H1 (cell line): ENCODE data around the gene SAE1. TPM values are rescaled to one million over a fixed set of nuclear protein-coding genes. Genes with fewer than 3 reads are reported as not detected.

ENCODE experiments used
- CTCF ChIA-PET: fragments of 300-600 bp; sonication (Branson Sonifier 250); formaldehyde crosslinking; loops from one replicate; lab custom pipeline; 2021; ENCODE audit not compliant: partially characterized antibody; lab: Charles Lee
- POLR2A ChIA-PET: fragments of 300-600 bp; sonication (Branson Sonifier 250); formaldehyde crosslinking; loops from one replicate; lab custom pipeline; 2021; ENCODE audit warnings: inconsistent platforms; ENCODE audit not compliant: partially characterized antibody; lab: Charles Lee
- DNase-seq, 2 experiments: peaks; one replicate each; pipeline versions ENCODE4 v3.0.0 to v3.0.0-alpha.2; 2010 to 2022; ENCODE audit warnings: low spot score in 2 of 2, low read depth in 1 of 2, mixed read lengths in 1 of 2
- FAIRE-seq: peaks from 2 replicates; lab custom pipeline; 2011; peaks lifted over from hg19 to GRCh38; lab: Jason Lieb, UNC
- H2AFZ ChIP-seq: 2 replicates; pipeline ENCODE4 v1.8.1; 2012; ENCODE audit warnings: low read length, inconsistent platforms
- H2AK5ac ChIP-seq: 2 replicates; pipeline ENCODE4 v1.6.1; 2013; ENCODE audit warnings: low read depth, low read length
- H2BK120ac ChIP-seq: replicated peaks from 2 replicates; pipeline ENCODE3; 2013; ENCODE audit warnings: low read depth, low read length, inconsistent platforms
- H2BK12ac ChIP-seq: 2 replicates; pipeline ENCODE4 v1.6.1; 2013; ENCODE audit warnings: low read depth, low read length
- H2BK15ac ChIP-seq: 2 replicates; pipeline ENCODE4 v1.6.1; 2013; ENCODE audit warnings: low read length
- H2BK20ac ChIP-seq: 2 replicates; pipeline ENCODE4 v1.6.1; 2013; ENCODE audit warnings: low read length
- H2BK5ac ChIP-seq: 2 replicates; pipeline ENCODE4 v1.6.1; 2013; ENCODE audit warnings: low read depth, low read length
- H3K14ac ChIP-seq: 2 replicates; pipeline ENCODE4 v1.6.1; 2013; ENCODE audit warnings: inconsistent platforms; ENCODE audit not compliant: insufficient read length
- H3K18ac ChIP-seq: 2 replicates; pipeline ENCODE4 v1.6.1; 2013; ENCODE audit warnings: low read length; ENCODE audit errors: extremely low read depth
- H3K23ac ChIP-seq: 2 replicates; pipeline ENCODE4 v1.6.1; 2013; ENCODE audit warnings: inconsistent platforms; ENCODE audit not compliant: insufficient read length
- H3K23me2 ChIP-seq: 2 replicates; pipeline ENCODE4 v1.6.1; 2013; ENCODE audit warnings: low read depth, low read length
- H3K27ac ChIP-seq: 2 replicates; pipeline ENCODE4 v1.6.1; 2011; ENCODE audit warnings: low read depth, low read length, inconsistent platforms
- H3K27me3 ChIP-seq, 4 experiments: replicated peaks in 1 of 4; 1 replicate in 1 of 4; 2 replicates in 3 of 4; pipeline versions ENCODE4 v1.6.1 to v1.8.1; 2011 to 2013; ENCODE audit warnings: low read length in 3 of 4, mild to moderate bottlenecking in 3 of 4, inconsistent platforms in 2 of 4, mixed read lengths in 2 of 4, moderate library complexity in 1 of 4; ENCODE audit not compliant: control insufficient read depth in 3 of 4, insufficient read depth in 3 of 4; ENCODE audit errors: extremely low read depth in 1 of 4
- H3K36me3 ChIP-seq, 4 experiments: 2 replicates each; pipeline versions ENCODE4 v1.6.1 to v1.8.1; 2011 to 2013; ENCODE audit warnings: mild to moderate bottlenecking in 4 of 4, low read length in 3 of 4, moderate library complexity in 2 of 4, control low read depth in 1 of 4, inconsistent platforms in 1 of 4; ENCODE audit not compliant: insufficient read depth in 4 of 4, control insufficient read depth in 2 of 4
- H3K4ac ChIP-seq: replicated peaks from 2 replicates; pipeline ENCODE3; 2013; ENCODE audit warnings: low read length, low read depth, mixed read lengths, inconsistent platforms; ENCODE audit not compliant: insufficient read length
- H3K4me1 ChIP-seq, 4 experiments: replicated peaks in 1 of 4; 1 replicate in 1 of 4; 2 replicates in 3 of 4; pipeline versions ENCODE4 v1.6.1 to v1.8.1; 2011 to 2013; ENCODE audit warnings: low read length in 3 of 4, inconsistent platforms in 2 of 4, mixed read lengths in 1 of 4; ENCODE audit not compliant: insufficient read depth in 4 of 4, control insufficient read depth in 3 of 4
- H3K4me2 ChIP-seq, 2 experiments: 2 replicates each; pipeline versions ENCODE4 v1.6.1 to v1.8.1; 2011 to 2013; ENCODE audit warnings: low read depth in 2 of 2, low read length in 2 of 2, control low read depth in 1 of 2, inconsistent platforms in 1 of 2, mild to moderate bottlenecking in 1 of 2; ENCODE audit not compliant: insufficient read depth in 1 of 2
- H3K4me3 ChIP-seq, 4 experiments: fragments of 200-600, 300-600 bp in 1 of 4; sonication (generic), shearing (Covaris generic), sonication (Bioruptor Twin) in 1 of 4; 2 replicates each; pipeline versions ENCODE4 v1.5.1 to v1.8.1; 2011 to 2016; ENCODE audit warnings: low read length in 4 of 4, low read depth in 3 of 4, control low read depth in 2 of 4, inconsistent platforms in 2 of 4, mild to moderate bottlenecking in 2 of 4, mixed read lengths in 1 of 4, moderate library complexity in 1 of 4; ENCODE audit not compliant: insufficient read depth in 2 of 4; ENCODE audit errors: extremely low read depth in 1 of 4
- H3K56ac ChIP-seq: replicated peaks from 2 replicates; pipeline ENCODE3; 2013; ENCODE audit warnings: low read depth, mild to moderate bottlenecking, mixed read lengths, low read length, inconsistent platforms; ENCODE audit not compliant: insufficient read length
- H3K79me1 ChIP-seq: 2 replicates; pipeline ENCODE4 v1.6.1; 2013; ENCODE audit warnings: low read depth, low read length, control low read depth
- H3K79me2 ChIP-seq, 2 experiments: 2 replicates each; pipeline versions ENCODE4 v1.6.1 to v1.8.1; 2012 to 2013; ENCODE audit warnings: low read length in 2 of 2, mild to moderate bottlenecking in 2 of 2, inconsistent platforms in 1 of 2; ENCODE audit not compliant: insufficient read depth in 2 of 2, control insufficient read depth in 1 of 2
- H3K9ac ChIP-seq, 4 experiments: replicated peaks in 1 of 4; 1 replicate in 1 of 4; 2 replicates in 3 of 4; pipeline versions ENCODE4 v1.6.1 to v1.8.1; 2011 to 2013; ENCODE audit warnings: low read depth in 3 of 4, low read length in 3 of 4, control low read depth in 2 of 4, mild to moderate bottlenecking in 2 of 4, moderate library complexity in 2 of 4, inconsistent platforms in 1 of 4; ENCODE audit errors: extremely low read depth in 1 of 4
- H3K9me3 ChIP-seq, 2 experiments: 2 replicates each; pipeline versions ENCODE4 v1.6.1 to v1.8.1; 2012 to 2013; ENCODE audit warnings: mild to moderate bottlenecking in 2 of 2, moderate library complexity in 2 of 2, control low read depth in 1 of 2, inconsistent platforms in 1 of 2, low read depth in 1 of 2, low read length in 1 of 2, mixed read lengths in 1 of 2; ENCODE audit not compliant: insufficient read depth in 2 of 2
- H4K20me1 ChIP-seq, 2 experiments: replicated peaks in 1 of 2; 2 replicates each; pipeline versions ENCODE3 to v1.8.1; 2011 to 2013; ENCODE audit warnings: inconsistent platforms in 2 of 2, low read length in 2 of 2, mild to moderate bottlenecking in 1 of 2; ENCODE audit not compliant: insufficient read depth in 2 of 2, control insufficient read depth in 1 of 2
- H4K5ac ChIP-seq: 2 replicates; pipeline ENCODE4 v1.6.1; 2013; ENCODE audit warnings: low read length, low read depth, mixed read lengths, inconsistent platforms; ENCODE audit not compliant: insufficient read length
- H4K8ac ChIP-seq: 2 replicates; pipeline ENCODE4 v1.8.0; 2013; ENCODE audit warnings: mild to moderate bottlenecking, moderate library complexity, low read length, inconsistent platforms; ENCODE audit not compliant: insufficient read depth; ENCODE audit errors: extremely low read depth
- H4K91ac ChIP-seq: replicated peaks from 2 replicates; pipeline ENCODE3; 2013; ENCODE audit warnings: low read length, mixed read lengths, inconsistent platforms; ENCODE audit not compliant: insufficient read length
- GABPA ChIP-seq: IDR thresholded peaks from 2 replicates; pipeline ENCODE4 v1.6.1; 2011; ENCODE audit warnings: mild to moderate bottlenecking, low read length, moderate library complexity, borderline replicate concordance; ENCODE audit not compliant: insufficient read depth
- MAFK ChIP-seq: IDR thresholded peaks from 2 replicates; pipeline ENCODE4 v1.6.1; 2012; ENCODE audit warnings: low read depth, mild to moderate bottlenecking, improper control_type of control experiment, low read length
- TAF7 ChIP-seq: optimal IDR thresholded peaks from 2 replicates; pipeline ENCODE3; 2011; ENCODE audit warnings: low read depth, mild to moderate bottlenecking, inconsistent platforms, low read length, moderate library complexity, borderline replicate concordance
- WGBS, 2 experiments: shearing (Covaris generic) in 1 of 2; methylation state at CpG; one replicate each; pipeline versions ENCODE4 v1.1.6 to v1.1.7; 2013 to 2015; ENCODE audit warnings: low lambda C conversion rate in 2 of 2, mixed read lengths in 2 of 2, inconsistent platforms in 1 of 2, low coverage in 1 of 2, missing lambda C conversion rate in 1 of 2; ENCODE audit not compliant: insufficient replicate concordance in 2 of 2, insufficient coverage in 1 of 2, insufficient read length in 1 of 2; ENCODE audit errors: extremely low coverage in 1 of 2, missing lambda C conversion rate in 1 of 2; 5-methylcytosine and 5-hydroxymethylcytosine counted together
- polyA plus RNA-seq, 7 experiments: library from polyadenylated mRNA; depleted of rRNA in 3 of 7; stranded (reverse) in 5 of 7; unstranded in 2 of 7; fragments of >200 nt in 5 of 7; fragments of 200-250 nt in 2 of 7; gene quantifications; 1 replicate in 5 of 7; 2 replicates in 1 of 7; 4 replicates in 1 of 7; pipeline versions ENCODE4 v1.2.1 to v1.2.3, GENCODE V29; 2011 to 2013; ENCODE audit warnings: missing spikeins in 2 of 7, mixed read lengths in 2 of 7
- total RNA-seq: library from RNA; stranded (reverse); fragmentation: NEBNext Ultra II Directional; extraction: Animal tissue kit (Norgen Biotek cat#: 25700); gene quantifications from 2 replicates; pipeline ENCODE4 v1.2.1, GENCODE V29; 2021

Gene SAE1
- total and polyA plus RNA-seq, 2 of the 8 experiments (the other 6 are each of a cell fraction or from before 2014, with no cell fraction given) = 213 to 268 TPM

DNA sequence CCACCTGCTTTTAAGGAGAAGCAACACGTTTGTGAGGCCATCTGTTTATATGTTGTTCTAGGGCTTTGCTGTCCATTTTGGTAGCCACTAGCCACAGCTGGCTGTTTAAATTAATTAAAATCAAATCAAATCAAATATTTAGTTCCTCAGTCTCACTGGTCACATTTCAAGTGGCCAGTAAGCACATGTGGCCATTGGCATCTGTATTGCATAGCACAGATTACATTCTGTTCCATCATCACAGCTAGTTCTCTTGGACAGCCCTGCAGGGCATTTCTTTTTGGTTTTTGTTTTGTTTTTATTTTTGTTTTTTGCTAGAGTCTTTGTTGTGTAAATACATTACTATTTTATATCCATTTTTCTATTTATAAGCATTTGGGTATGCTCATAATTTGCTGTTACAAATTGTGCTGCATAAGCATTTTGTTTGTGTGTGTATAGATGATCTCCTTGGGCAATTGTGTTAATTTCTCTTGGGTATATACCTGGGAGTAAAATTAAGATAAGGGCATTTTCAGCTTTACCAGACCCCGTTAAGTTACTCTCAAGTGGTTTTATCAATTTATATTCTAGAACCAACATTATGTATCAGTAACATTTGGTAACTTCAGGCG is 31.3 kb downstream of the SAE1 start:
- Histone ChIP-seq H4K5ac (no peak overlapping the region), H4K8ac (no peak overlapping the region), H3K4ac (no peak overlapping the region), H2BK20ac (no peak overlapping the region), H3K79me2 (peaks cover 9 to 63% of the 10 kb centered on the region in 2 experiments), H4K91ac (no peak overlapping the region), H3K14ac (no peak overlapping the region), H3K18ac (no peak overlapping the region), H2AFZ (no peak overlapping the region), H3K4me2 (no peak overlapping the region), H3K27me3 (no peaks in the 10 kb centered on the region), H3K36me3 (peaks cover 13 to 61% (median 24%) of the 10 kb centered on the region in 4 experiments), H3K23ac (no peak overlapping the region), H3K79me1 (peaks cover 6% of the 10 kb centered on the region), H2BK15ac (no peak overlapping the region), H3K4me1 (peaks cover 13 to 19% (median 16%) of the 10 kb centered on the region in 4 experiments), H3K9me3 (no peaks in the 10 kb centered on the region), H2BK12ac (no peak overlapping the region), H4K20me1 (peaks cover 3 to 6% of the 10 kb centered on the region in 2 experiments), H3K56ac (no peak overlapping the region), H3K27ac (no peak overlapping the region), H2BK120ac (no peak overlapping the region), H3K4me3 (no peak overlapping the region), H3K9ac (no peak overlapping the region), H3K23me2 (no peaks in the 10 kb centered on the region; the same call in 1 of the 2 replicates), H2BK5ac (no peak overlapping the region), H2AK5ac (no peak overlapping the region)
- TF ChIP-seq GABPA (no peak), TAF7 (no peak), MAFK (peak; percentile 47; the same call in 1 of the 2 replicates)
- WGBS, 2 experiments = 86% methylated on average over 3 of the region's 3 CpGs; no CpG with 5 or more reads in 1 of the 2 experiments
- CTCF ChIA-PET = interaction anchor here (1.0 to 1.5 kb wide), 2 partner anchors 22 to 170 kb away, joined by 3 to 4 read pairs; no protein-coding TSS in a partner anchor
- POLR2A ChIA-PET = interaction anchor here (1.2 to 9.1 kb wide), 3 partner anchors 22 to 49 kb away, joined by 3 to 98 read pairs (median 7); partner anchors contain the start of gene SAE1
- DNase-seq = no peak
- no peak for FAIRE-seq
